ENCODE results near the gene CEACAM19.
"Not testable (repeated sequence)": the region's sequence is repeated elsewhere in the genome, so short reads cannot be mapped to it uniquely, and the experiment has no call there.

The CEACAM19 gene

DNA sequence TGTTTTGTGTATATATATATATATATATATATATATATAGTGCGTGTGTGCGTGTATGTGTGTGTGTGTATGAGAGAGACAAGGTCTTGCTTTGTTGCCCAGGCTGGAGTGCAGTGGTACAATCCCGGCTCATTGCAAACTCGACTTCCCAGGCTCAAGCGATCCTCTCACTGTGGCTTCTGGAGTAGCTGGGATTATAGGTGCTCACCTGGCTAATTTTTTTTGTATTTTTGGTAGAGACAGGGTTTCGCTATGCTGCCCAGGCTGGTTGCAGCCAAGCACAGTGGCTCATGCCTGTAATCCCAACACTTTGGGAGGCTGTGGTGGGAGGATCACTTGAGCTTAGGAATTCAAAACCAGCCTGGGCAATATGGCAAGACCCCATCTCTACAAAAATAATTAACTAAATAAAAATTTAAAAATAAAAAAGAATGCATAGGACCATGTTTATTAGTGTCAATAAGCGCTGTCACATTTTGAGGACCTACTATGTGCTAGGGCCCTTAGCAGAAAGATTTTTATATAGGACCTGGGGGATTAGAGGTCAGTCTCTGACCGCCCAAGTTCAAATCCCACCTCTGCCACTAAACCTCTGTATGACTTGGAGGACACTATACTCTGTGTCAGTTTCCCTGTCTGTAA is 25.8 kb upstream of the CEACAM19 start:
- no peak for DNase-seq (ENCODE audit: low read depth in 2 of 3, low spot score in 1 of 3)

DNA sequence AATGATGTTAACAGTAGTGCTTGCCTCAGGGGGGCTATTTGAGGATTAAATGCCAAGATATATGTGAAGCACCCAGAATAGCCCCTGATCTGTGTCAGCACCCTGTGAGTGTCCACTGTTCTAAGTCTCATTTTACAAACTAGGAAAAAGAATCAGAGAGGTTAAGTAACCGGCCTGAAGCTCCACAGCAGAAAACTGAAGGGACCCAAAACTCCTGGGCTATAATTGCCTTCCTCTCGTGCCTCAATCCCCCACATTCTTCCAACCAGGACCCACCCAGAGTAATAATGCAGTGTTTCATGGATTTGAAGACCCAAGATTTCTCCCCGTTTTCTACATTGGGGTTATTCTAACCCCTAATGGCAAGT is 25.2 kb upstream of the CEACAM19 start:
- DNase-seq (ENCODE audit: low read depth in 2 of 3, low spot score in 1 of 3) = no peak

DNA sequence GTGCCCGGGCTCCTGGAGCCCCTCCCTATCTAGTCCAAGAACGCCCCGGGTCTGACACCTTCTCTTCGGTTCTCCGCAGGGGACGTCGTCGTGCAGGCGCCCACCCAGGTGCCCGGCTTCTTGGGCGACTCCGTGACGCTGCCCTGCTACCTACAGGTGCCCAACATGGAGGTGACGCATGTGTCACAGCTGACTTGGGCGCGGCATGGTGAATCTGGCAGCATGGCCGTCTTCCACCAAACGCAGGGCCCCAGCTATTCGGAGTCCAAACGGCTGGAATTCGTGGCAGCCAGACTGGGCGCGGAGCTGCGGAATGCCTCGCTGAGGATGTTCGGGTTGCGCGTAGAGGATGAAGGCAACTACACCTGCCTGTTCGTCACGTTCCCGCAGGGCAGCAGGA is 24.1 kb upstream of the CEACAM19 start:
- DNase-seq (ENCODE audit: low read depth in 2 of 3, low spot score in 1 of 3) = no peak

DNA sequence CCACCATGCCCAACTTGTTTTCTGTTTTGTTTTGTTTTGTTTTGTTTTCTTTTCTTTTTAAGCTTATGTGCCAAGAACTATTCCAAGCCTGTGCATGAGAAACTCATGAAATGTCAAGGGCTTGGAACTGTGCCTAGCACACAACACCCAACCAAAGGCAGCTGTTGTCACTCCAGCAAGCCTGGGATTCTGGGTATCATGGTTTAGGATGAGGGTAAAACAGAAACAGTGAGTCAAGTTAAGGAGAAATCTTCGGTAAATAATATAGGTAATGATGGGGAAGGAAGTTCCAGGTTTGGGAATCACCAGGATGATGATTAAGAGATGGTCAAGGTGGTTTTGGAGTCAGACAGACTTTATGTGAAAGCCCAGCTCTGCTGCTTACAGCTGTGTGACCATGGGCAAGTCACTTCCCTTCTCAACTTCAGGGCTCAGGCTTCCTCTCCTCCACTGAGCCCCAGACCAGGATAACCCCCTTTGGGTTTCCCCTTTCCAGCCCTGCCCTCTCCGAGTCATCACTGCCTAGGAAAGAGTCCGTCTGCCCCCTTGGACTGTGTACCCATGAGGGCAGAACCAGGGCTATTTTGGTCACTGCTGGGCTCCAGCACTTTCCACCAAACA is 22.5 kb upstream of the CEACAM19 start:
- no peak for DNase-seq (ENCODE audit: low read depth in 2 of 3, low spot score in 1 of 3)

DNA sequence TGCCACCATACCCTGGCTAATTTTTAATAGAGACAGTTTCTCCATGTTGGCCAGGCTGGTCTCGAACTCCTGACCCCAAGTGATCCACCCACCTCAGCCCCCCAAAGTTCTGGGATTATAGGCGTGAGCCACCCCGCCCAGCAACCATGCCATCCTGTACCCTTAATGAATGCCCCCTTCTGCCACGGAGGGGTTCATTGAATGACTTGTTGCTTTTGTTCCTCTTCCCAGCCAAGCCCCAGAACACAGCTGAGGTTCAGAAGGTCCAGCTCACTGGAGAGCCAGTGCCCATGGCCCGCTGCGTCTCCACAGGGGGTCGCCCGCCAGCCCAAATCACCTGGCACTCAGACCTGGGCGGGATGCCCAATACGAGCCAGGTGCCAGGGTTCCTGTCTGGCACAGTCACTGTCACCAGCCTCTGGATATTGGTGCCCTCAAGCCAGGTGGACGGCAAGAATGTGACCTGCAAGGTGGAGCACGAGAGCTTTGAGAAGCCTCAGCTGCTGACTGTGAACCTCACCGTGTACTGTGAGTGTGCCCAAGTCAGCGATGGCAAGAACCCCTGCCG is 21.6 kb upstream of the CEACAM19 start:
- DNase-seq (ENCODE audit: low read depth in 2 of 3, low spot score in 1 of 3) = no peak

DNA sequence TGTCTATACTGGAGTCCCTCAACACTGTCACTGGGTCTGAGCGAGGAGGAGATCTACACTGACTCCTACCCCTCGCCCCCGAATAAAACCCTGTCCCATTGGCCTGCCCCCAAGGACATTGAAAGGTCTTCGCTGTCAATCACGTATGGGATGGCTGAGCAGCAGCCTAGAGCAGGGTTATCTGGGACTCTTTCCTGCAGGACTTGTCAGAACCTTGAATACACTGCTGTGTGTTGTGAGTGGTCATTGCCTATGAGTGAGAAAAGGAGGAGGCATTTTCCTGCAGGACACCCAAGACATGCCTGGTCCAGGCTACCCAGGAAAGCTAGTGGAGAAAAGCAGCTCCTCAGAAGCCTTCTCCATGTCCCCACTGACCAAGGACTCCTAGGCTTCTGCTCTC is 17.9 kb upstream of the CEACAM19 start:
- DNase-seq (ENCODE audit: low read depth in 2 of 3, low spot score in 1 of 3) = no peak

DNA sequence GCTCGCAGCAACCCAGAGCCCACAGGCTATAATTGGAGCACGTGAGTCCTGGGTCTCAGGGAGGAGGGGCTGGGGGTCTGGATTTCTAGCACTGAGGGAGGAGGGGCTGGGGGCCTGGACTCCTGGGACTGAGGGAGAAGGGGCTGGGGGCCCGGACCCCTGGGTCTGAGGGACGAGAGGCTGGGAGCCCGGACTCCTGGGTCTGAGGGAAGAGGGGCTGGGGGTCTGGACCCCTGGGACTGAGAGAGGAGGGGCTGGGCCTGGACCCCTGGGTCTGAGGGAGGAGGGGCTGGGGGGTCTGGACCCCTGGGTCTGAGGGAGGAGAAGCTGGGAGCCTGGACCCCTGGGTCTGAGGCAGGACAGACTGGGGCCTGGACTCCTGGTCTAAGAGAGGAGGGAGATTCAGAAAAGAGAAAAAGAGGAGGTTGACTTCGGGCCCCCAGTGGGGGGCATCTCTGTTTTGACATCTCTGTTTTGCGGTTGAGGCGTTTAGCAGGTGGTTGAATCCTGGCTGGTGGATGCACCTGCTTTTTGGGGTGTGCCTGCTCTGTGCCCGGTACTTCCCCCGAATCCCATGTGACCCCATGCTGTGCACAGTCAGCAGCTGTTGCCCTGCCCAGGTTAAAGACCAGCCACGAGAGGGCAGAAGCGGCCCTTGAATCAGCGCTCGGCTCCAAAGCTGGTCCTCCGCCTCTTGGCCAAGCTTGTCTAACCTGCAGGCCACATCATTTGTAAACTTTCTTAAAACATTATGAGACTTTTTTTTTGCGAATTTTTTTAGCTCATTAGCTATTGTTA is 17.1 kb upstream of the CEACAM19 start:
- peak; percentile 58 to 60 (median 58) for DNase-seq (ENCODE audit: low read depth in 2 of 3, low spot score in 1 of 3)

DNA sequence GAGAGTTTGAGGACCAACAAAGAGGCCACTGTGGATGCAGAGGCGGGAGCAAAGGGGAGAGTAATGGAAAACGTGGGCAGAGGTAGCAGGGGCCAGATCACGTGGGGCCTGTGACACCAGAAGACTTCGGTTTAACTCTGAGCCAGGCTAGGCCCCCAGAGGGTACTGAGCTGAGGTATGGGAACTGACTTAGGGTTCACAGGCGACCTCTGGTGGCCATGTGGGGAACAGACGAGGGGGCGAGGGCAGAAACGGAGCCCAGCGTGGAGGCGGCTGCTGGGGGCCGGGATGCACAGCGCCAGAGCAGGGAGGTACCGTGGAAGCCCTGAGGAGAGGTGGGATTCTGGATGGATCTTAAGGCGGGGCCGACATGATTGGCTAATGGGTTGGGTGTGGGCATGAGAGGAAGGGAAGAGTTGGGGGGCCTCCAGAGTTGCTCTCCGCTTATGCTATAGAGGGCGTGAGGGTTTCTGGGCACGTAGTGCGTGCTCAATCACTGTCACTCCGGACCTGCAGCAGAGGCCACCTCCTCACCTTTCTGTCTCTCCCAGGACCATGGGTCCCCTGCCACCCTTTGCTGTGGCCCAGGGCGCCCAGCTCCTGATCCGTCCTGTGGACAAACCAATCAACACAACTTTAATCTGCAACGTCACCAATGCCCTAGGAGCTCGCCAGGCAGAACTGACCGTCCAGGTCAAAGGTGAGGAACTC is 13.9 kb upstream of the CEACAM19 start:
- DNase-seq (ENCODE audit: low read depth in 2 of 3, low spot score in 1 of 3) = peak; percentile 52 to 66 (median 53)

DNA sequence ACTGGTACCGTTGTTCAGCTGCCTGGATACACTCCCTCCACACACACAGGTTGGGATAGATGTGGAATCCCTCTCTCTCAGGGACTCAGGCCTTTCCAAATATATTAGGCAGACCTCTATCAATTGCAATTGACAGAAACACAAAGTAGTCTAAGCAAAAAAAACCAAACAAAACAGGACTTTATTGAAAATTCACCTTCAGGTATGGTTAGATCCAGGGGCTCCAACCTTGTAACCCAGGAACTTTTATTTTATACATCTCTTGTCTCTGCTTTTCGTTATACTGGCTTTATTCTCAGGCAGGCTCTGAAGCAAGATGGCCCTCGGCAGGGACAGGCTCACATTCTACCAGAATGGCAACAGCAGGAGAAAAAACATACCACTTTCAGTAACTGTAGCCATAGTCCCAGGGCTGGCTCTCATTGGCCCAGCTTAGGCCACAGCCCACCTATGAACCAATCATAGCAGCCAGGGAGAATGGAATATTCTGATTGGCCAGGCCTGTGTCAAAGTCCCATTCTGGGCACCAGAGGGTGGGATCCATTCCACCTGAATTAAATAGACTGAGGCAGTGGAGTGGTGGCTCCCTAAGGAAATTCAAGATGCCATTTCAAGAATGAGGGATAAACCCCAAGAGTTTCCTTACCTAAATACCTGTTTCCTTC is 13.1 kb upstream of the CEACAM19 start:
- no peak for DNase-seq (ENCODE audit: low read depth in 2 of 3, low spot score in 1 of 3)

DNA sequence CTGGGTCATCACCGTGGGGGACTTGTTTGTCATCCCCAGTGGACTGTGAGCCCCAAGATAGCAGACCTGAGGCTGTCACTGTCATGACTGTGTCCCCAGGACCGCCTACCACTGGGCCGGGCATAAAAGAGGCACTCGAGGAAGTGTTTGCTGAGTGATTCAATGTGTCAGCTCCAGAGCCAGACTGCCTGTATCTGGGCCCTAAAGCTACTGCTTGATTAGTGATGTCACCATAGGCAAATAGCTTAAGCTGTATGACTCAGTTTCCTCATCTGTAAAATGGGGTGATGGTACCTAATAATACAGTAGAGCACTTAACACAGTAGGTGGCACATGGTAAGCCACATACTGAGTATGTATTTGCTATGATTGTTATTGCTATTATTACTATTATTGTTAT is 11.2 kb upstream of the CEACAM19 start:
- DNase-seq (ENCODE audit: low read depth in 2 of 3, low spot score in 1 of 3) = no peak

DNA sequence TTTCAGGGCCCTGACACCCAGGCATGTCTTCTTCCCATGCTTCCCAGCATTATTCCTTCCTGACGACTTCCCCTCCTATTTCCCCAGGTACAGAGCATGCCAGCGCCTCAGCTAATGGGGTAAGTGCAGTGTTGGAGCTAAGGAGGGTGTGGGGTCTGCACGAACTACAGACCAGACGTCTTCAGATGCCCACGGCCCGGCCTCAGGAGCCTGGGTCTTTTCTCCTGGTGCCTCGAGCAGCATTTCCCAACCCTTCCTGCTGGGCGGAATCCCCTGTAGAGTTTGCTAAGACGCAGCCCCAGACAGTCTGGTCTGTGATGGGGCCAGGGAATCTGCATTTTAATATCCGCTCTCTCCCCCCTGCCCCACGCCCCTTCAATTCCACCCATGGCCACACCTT is 10.1 kb upstream of the CEACAM19 start:
- DNase-seq (ENCODE audit: low read depth in 2 of 3, low spot score in 1 of 3) = no peak

DNA sequence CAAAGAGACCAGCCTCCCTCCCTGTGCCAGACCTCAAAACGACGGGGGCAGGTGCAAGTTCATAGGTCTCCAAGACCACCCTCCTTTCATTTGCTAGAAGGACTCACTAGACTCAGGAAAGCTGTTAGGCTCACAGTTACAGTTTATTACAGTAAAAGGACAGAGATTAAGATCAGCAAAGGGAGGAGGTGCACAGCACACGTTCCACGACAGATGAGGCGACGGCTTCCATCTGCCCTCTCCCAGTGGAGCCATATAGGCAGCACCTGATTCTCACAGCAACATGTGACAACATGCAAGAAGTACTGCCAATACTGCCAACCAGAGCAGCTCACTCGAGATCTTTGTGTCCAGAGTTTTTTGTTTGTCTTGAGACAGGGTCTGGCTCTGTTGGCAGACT is 9.4 kb upstream of the CEACAM19 start:
- DNase-seq (ENCODE audit: low read depth in 2 of 3, low spot score in 1 of 3) = no peak

DNA sequence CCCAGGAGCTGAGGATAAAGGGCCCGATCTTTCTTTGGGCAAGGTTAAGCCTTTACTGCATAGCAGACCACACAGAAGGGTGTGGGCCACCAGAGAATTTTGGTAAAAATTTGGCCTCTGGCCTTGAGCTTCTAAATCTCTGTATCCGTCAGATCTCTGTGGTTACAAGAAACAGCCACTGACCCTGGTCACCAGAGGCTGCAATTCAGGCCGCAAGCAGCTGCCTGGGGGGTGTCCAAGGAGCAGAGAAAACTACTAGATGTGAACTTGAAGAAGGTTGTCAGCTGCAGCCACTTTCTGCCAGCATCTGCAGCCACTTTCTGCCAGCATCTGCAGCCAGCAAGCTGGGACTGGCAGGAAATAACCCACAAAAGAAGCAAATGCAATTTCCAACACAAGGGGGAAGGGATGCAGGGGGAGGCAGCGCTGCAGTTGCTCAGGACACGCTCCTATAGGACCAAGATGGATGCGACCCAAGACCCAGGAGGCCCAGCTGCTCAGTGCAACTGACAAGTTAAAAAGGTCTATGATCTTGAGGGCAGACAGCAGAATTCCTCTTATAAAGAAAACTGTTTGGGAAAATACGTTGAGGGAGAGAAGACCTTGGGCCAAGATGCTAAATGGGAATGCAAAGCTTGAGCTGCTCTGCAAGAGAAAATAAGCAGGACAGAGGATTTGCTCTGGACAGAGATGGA is 8.4 kb upstream of the CEACAM19 start:
- DNase-seq (ENCODE audit: low read depth in 2 of 3, low spot score in 1 of 3) = no peak

DNA sequence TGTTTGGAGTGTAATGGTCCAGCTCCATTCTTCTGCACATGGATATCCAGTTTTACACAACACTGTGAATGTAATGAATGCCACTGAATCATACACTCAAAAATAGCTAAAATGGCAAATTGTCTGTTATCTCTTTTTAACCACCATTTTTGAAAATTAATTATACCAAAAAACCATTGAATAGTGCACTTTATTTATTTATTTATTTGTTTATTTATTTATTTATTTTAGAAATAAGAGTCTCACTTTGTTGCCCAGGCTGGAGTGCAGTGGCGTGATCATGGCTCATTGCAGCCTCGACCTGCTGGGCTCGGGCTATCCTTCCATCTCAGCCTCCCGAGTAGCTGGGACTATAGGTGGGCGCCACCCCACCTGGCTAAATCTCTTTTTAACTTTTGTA is 7.3 kb upstream of the CEACAM19 start:
- DNase-seq (ENCODE audit: low read depth in 2 of 3, low spot score in 1 of 3) = no peak

DNA sequence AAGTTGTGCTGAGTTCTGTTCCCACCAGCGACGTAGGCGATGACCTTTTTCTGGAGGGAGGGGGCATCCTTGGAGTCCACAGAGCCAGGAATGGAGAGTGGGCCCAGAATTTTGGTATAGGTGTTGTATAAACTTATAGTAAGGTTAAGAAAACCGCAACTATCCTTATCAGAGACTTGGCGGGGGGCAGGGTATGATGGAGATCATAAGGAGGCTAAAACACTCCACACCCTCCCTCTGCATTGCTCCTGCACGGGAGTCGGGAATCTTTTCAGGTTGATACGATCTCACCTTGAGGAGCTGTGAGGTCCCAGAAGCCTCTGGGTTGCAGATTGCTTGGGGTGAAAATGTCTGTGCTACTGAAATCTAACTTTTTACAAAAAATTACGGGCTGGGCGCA is 6.3 kb upstream of the CEACAM19 start:
- DNase-seq (ENCODE audit: low read depth in 2 of 3, low spot score in 1 of 3) = no peak

DNA sequence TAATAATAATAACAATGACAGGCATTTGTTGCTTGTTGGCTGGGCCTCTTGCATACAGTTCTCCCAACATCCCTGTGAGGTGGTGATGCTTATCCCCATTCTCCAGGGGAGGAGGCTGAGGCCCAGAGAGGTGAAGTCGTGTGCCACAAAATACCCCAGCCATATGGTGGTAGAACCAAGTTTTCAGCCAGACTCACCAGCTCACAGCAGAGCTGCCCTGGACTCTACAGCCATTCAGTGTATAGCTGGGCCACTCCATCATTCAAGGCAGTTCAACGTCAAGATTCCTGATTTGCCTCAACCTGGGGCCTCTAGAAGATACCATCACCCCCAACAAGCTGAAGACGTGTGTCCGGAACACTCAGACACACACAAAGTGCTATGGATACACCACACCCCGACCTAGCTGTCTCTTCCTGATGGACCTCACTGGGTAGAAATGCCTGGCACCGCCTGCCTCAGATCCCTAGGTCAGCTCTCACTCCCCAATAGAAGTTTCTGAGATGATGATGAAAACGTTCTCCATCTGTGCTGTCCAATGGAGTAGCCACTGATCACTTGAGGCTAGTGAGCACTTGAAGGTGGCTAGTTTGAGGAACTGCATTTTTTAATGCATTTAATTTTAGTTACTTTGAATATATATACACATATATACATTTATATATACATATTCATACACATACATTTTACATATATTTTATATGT is 4.3 kb upstream of the CEACAM19 start:
- DNase-seq (ENCODE audit: low read depth in 2 of 3, low spot score in 1 of 3) = no peak

DNA sequence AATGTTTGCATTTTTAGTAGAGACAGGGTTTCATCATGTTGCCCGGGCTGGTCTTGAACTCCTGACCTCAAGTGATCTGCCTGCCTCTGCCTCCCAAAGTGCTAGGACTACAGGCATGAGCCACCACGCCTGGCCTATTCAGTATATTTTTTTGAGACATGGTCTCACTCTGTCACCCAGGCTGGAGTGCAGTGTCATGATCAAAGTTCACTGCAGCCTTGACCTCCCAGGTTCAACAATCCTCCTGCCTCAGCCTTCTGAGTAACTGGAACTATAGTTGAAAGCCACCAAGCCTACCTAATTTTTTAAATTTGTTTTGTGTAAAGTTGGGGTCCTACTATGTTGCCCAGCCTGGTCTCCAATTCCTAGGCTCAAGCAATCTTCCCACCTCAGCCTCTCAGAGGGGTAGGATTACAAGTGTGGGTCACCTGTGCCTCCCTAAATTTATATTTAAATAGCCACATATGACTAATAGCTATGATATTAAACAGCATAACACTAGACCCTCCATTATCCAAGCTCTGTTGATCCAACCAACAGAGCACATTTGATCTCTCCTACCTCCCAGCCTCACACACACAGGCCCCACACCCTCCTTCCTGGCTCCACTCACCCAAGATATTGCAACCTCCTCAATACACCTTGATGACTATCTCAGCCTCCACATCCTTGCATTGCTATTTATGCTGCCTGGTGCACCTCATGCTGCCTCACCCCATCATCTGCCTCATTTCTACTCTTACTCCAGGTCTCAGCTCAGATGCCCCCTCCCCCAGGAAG is 2.1 kb upstream of the CEACAM19 start:
- no peak for DNase-seq (ENCODE audit: low read depth in 2 of 3, low spot score in 1 of 3)

DNA sequence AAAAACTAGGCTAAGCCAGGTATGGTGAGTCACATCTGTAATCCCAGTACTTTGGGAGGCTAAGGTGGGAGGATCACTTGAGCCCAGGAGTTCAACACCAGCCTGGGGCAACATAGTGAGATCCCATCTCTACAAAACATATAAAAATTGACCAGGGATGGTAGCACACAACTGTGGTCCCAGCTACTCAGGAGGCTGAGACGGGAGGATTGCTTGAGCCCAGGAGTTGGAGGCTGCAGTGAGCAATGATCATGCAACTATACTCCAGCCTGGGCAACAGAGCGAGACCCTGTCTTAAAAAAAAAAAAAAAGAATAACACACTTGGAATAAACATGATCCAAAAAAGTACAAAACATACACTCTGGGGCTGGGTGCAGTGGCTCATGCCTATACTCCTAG is 1.3 kb upstream of the CEACAM19 start:
- not testable (repeated sequence) for DNase-seq (ENCODE audit: low read depth in 2 of 3, low spot score in 1 of 3)

DNA sequence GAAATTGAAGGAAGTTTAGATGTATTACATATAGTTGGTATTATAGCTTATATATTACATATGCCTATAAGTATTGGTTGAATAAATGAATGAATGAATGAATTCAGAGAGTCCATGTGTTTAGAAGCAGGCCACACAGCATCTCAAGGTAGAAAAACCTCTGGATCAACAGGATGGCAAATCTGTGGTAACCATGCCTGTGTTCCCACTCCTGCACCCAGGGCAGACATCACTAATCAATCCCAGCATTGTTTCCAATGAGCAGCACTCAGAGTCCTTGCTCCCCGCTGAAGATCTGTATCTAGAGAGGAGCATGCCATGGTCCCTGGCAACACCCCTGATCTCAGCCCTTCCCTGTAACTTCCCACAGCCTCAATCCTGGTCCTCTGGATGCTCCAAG is 944 bp downstream of the CEACAM19 start:
- no peak for DNase-seq (ENCODE audit: low read depth in 2 of 3, low spot score in 1 of 3)

All from stimulated activated CD4-positive, alpha-beta T cell treated with anti-CD3 and anti-CD28 coated beads, Interleukin-12 subunit alpha, Interleukin-12 subunit beta, amount 100 ng/mL, for 48 hours (primary cell).